NCI-H128 (cell line): ENCODE data around the gene MMP12.
"Not testable (repeated sequence)": the region's sequence is repeated elsewhere in the genome, so short reads cannot be mapped to it uniquely, and the experiment has no call there.

Source experiments
- DNase-seq: peaks from one replicate; lab custom pipeline; 2025; ENCODE audit not compliant: unreplicated experiment; lab: John Stamatoyannopoulos, UW

MMP12 gene

DNA sequence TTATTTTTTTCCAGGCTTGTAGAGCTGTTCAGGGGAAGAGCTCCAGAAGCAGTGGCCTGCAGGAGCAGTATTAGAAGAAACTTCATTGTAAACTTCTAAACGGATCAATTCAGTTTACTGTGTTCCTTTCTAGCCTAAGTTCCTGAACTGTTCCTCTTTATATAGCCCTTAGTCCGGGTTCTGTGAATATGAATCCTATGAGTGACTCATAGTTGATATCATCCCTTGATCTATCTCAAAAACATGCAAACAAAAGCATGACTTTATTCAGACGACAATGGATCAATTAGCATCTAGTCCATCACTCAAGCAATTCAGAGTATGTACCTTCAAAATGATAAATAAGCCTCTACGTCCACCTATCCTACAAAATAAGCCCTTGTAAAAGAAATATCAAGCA, at the start of gene MMP12:
Gene MMP12, minus strand, starts transcription at position 131 of the 400 bp plus-strand sequence. Its CDS starts 45 bp downstream, at position 86.
- DNase-seq = no peak

- DNase-seq = no peak
Observed at GRCh38 chr11:102921587-102922220, 46.9 kb upstream of the MMP12 start.

- DNase-seq = no peak
Observed at GRCh38 chr11:102920118-102920684, 45.4 kb upstream of the MMP12 start.

DNA sequence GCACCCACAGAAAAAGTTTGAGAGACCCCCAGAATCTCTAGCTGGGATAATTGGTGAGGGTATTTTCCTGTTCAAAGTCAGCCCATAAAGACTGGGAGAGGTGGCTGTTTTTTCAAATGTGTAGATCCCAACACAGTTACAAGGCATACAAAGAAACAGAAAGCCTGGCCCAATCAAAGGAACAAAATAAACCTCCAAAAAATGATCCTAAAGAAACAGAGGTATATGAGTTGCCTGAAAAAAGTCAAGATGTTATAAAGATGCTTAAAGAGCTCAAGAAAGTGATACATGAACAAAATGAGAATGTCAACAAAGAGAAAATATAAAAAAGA, 40.2 kb upstream of the MMP12 start:
- no peak for DNase-seq

DNA sequence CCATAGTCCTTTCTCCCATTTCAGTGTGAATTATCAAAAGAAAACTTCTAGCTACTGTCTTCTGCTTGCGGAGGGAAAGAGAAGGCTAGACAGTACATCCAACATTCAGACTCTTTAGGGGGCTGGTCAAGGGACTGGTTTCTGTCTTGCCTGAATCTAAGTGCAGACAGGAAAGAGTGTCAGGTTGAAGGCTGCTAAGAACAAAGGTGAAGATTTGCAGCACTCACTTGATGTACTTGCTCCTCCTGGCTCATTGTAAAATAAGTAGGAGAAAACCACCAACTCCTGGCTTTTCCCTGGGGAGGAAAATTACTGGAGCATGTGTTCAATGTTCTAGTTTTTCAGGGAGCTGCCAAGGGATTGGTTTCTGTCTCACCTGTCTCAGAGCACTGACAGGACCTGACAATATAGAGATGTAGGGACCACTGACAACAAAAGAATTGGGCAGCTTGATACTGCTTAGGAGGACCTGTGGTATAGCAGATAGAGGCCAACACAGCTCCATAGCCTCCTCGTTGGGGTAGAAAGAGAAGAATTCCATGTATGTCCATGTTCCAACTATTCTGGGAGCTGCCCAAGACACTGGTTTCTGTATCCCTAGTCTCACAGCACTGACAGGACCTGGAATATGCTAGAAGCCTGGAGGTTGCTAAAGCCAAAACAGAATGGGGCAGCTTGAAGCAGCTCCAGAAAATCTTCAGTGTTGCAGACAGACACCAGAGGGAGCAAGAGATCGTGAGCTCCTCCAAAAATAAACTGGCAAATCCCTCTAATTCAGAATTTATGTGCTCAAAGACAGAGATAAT, 39.7 kb upstream of the MMP12 start:
- DNase-seq = no peak

DNA sequence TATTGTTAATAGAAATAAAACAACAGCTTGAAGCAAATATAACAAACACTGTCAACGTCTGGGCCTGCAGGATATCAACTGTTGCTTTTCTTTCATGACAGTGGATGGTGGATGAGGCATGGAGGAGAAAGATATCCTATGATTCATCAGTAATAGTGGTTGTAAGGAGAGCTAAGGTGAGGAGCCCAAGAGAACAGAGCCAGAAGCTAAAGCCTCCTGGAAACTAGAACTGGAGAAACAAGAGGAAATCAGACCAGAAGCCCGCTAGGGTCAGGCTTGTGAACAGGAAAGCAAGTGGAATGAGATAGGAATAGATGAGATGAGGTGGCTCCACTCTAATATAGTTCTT, 37.7 kb upstream of the MMP12 start:
- DNase-seq = no peak

DNA sequence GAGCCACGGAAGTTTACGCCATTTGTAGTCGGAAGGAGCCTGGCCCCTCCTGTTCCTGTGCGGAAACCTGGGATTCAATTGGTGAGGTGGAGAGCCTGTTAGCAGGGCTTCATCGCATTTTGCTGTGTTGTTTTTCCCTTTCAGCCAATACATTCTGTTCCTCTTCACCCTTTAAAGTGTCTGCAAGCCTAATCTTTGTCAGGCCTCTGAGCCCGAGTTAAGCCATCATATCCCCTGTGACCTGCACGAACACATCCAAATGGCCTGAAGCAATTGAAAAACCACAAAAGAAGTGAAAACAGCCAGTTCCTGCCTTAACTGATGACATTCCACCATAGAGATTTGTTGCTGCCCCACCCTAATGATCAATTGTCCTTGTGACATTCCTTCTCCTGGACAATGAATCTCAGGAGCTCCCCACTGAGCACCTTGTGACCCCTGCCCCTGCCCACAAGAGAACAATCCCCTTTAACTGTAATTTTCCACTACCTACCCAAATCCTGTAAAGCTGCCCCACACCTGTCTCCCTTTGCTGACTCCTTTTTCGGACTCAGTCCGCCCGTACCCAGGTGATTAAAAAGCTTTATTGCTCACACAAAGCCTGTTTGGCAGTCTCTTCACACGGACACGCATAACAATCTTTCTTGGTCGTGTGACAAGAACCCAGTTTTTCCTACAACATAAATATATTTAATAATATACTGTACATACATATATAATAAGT, 37.1 kb upstream of the MMP12 start:
- DNase-seq = no peak

GRCh38 chr11:102905848-102906247, 31.1 kb upstream of the MMP12 start:
- not testable (repeated sequence) for DNase-seq

DNA sequence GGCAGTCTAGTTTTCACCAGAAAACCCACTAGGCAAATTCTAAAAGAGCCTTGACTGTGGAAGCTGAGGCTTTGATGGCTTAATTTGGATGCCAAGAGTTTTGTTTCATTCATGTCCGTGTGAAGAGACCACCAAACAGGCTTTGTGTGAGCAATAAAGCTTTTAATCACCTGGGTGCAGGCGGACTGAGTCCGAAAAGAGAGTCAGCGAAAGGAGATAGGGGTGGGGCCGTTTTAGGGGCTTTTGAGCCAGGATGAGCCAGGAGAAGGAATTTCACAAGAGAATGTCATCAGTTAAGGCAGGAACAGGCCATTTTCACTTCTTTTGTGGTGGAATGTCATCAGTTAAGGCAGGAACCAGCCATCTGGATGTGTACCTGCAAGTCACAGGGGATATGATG, 29.1 kb upstream of the MMP12 start:
- not testable (repeated sequence) for DNase-seq

- DNase-seq = no peak
Observed at GRCh38 chr11:102900346-102900745, 25.6 kb upstream of the MMP12 start.

DNA sequence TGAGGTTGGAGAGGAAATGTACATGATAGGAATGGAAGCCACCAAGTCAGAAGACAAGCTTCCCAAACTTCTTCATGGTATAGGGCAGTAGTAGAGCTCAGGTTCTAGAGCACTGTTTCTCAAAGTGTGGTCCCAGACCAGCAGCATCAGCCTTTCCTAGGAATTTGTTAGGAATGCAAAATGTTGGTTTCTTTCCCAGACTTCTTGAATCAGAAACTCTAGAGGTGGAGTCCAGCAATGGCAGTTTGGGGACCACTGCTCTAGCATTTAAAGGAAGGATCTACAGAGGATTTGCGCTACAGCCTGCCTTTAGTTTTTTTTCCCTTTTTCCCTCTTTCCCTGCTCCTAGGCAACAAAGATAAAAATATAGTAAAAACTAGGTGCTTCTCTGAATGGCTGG, 17.0 kb upstream of the MMP12 start:
- no peak for DNase-seq

GRCh38 chr11:102886999-102887398, 12.2 kb upstream of the MMP12 start:
- no peak for DNase-seq

DNA sequence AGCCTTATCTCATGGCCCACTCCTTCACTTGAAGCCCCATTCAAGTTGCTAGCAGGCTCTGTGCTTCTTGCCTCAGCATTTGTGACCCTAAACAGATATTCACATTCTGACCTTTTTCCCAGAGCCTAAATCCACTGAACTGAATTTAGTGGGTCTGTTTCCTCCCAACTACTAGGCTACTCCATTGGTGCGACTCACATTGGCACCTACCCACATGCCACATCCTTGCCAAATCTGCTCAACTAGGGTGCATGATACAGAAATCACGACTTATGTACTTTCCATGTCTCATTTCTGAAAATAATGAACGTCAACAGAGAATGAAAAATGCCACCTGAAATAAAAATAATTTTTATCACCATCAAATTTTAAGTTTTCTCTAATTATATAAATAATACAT, 8.4 kb upstream of the MMP12 start:
- DNase-seq = no peak

DNA sequence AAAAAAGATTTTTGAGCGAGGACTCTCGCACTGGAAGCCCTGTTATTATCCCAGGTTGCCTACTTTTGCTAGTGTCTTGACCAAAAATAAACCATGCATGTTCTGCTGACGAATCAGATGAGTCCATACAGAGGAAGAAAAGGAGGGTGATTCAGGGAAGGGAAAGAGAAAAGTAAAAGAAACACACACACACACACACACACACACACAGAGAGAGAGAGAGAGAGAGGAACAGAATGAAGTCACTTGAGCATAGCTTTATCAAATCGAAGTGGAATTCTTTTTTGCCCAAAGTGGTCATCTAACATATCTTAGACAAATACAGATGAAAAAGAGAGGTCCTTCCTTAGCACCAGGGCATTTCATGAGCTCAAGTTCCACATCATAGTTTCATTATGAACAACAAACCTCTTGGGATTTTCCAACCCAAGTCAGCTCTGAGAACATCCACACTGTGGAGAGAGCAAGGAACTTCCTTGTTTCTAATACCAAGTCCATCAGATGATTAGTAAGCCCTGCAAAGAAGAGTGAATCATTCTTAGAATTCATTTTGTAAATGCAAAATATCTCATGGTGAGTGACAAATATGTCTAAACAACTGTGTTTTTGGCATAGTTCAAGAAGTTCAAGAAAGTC, 7.7 kb upstream of the MMP12 start:
- DNase-seq = no peak

- DNase-seq = no peak
Observed at GRCh38 chr11:102879801-102880200, 5.0 kb upstream of the MMP12 start.

- no peak for DNase-seq
Observed at GRCh38 chr11:102878595-102878994, 3.8 kb upstream of the MMP12 start.

DNA sequence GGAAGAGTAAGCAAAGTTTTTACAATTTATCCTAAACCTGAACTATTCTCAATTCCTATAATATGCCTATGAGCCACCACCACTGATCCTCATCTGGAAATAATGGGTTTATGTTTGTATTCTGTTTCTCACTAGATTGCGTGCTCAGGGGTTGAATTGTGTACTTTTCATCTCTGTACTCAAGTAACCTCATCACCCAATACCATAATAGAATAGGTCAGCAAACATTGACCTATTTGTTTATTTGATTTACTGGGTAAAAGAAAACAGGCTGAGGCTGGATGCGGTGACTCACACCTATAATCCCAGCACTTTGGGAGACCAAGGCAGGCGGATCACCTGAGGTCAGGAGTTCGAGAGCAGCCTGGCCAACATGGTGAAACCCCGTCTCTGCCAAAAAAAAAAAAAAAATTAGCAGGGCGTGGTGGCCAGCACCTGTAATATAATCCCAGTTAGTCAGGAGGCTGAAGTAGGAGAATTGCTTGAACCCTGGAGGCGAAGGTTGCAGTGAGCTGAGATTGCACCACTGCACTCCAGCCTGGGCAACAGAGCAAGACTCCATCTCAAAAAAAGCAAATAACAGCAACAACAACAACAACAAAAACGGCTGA, 5.3 kb downstream of the MMP12 start:
- DNase-seq = not testable (repeated sequence)

- no peak for DNase-seq
Observed at GRCh38 chr11:102868339-102868738, 6.4 kb downstream of the MMP12 start.

DNA sequence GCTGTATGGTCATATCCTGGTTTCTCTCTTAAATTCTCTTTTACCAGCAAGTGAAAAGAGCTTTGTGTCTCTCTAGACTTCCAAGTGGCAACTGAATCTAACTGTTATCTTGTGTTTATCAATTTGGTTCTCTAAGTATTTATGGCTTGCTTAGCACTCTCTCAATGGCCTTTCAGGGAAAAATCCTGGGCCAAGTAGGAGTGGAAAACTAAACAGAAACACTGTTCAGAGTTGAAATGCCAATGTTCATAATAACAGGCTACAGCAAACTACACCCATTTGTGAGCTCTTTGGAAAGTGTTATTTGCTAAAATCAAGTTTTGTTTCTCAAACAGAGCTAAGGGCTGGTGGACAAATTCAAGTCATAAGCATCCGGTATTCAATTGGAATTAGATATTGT, 10.1 kb downstream of the MMP12 start:
- no peak for DNase-seq

- no peak for DNase-seq
Observed at GRCh38 chr11:102853956-102854355, 20.8 kb downstream of the MMP12 start.

DNA sequence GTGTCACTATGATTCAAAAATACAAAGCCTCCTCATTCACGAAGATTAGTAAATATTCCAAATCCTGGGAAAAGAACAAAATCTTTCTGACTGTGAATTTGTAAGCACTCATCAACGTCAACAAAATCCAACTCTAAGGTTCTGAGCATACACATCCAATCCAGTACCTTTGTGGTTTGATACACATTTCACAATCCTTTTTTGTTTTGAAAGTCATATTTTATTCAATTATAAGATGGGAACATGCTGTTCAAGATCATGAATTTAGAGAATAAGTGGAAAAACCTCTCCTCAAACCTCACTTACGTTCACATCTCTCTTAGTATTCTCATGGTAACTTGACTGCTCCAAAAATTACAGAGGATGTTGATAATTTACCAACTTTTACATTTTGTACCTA, 21.7 kb downstream of the MMP12 start:
- DNase-seq = no peak
